GM12878 (cell line): ENCODE measurements around the gene DPM3.

Experiments
- BHLHE40 ChIP-seq, 2 experiments: fragments of 450-650 bp in 1 of 2; IDR thresholded peaks; 2 replicates each; pipeline ENCODE4 v1.6.1; 2011 to 2017; ENCODE audit warnings: low read depth in 2 of 2, borderline replicate concordance in 1 of 2, improper control_type of control experiment in 1 of 2, low read length in 1 of 2, mild to moderate bottlenecking in 1 of 2
- BRCA1 ChIP-seq: IDR thresholded peaks from 2 replicates; pipeline ENCODE4 v1.6.1; 2011; ENCODE audit warnings: low read depth, low read length, improper control_type of control experiment
- CBFB ChIP-seq: IDR thresholded peaks from 2 replicates; pipeline ENCODE4 v1.6.1; 2016; ENCODE audit warnings: antibody characterized with exemption, low read depth
- FOS ChIP-seq: IDR thresholded peaks from 3 replicates; pipeline ENCODE4 v1.6.1; 2011; ENCODE audit warnings: borderline replicate concordance; ENCODE audit not compliant: insufficient read length; ENCODE audit errors: extremely low read depth
- GABPA ChIP-seq: IDR thresholded peaks from 2 replicates; pipeline ENCODE4 v1.6.1; 2014; ENCODE audit warnings: antibody characterized with exemption, low read depth, mild to moderate bottlenecking, inconsistent platforms
- HCFC1 ChIP-seq: fragments of 150-350 bp; IDR thresholded peaks from 2 replicates; pipeline ENCODE4 v1.6.1; 2014; ENCODE audit warnings: low read length
- NFIC ChIP-seq: IDR thresholded peaks from 2 replicates; pipeline ENCODE4 v1.6.1; 2012; ENCODE audit warnings: low read depth, mild to moderate bottlenecking, inconsistent platforms, low read length, moderate library complexity
- POLR2A ChIP-seq: IDR thresholded peaks from 2 replicates; pipeline ENCODE4 v1.6.1; 2011; ENCODE audit warnings: low read depth, mild to moderate bottlenecking, low read length
- POLR2AphosphoS2 ChIP-seq: IDR thresholded peaks from 2 replicates; pipeline ENCODE4 v1.6.1; 2011; ENCODE audit warnings: low read depth, mild to moderate bottlenecking, low read length, improper control_type of control experiment, moderate library complexity
- POLR2AphosphoS5 ChIP-seq: IDR thresholded peaks from 2 replicates; pipeline ENCODE4 v1.6.1; 2011; ENCODE audit warnings: mild to moderate bottlenecking, low read length, inconsistent platforms
- RAD21 ChIP-seq: IDR thresholded peaks from 2 replicates; pipeline ENCODE4 v1.6.1; 2011; ENCODE audit warnings: mild to moderate bottlenecking, low read depth, low read length, moderate library complexity; ENCODE audit not compliant: insufficient read depth
- RCOR1 ChIP-seq: conservative IDR thresholded peaks from 2 replicates; pipeline ENCODE4 v1.6.1; 2012; ENCODE audit warnings: low read depth, low read length, improper control_type of control experiment

DNA sequence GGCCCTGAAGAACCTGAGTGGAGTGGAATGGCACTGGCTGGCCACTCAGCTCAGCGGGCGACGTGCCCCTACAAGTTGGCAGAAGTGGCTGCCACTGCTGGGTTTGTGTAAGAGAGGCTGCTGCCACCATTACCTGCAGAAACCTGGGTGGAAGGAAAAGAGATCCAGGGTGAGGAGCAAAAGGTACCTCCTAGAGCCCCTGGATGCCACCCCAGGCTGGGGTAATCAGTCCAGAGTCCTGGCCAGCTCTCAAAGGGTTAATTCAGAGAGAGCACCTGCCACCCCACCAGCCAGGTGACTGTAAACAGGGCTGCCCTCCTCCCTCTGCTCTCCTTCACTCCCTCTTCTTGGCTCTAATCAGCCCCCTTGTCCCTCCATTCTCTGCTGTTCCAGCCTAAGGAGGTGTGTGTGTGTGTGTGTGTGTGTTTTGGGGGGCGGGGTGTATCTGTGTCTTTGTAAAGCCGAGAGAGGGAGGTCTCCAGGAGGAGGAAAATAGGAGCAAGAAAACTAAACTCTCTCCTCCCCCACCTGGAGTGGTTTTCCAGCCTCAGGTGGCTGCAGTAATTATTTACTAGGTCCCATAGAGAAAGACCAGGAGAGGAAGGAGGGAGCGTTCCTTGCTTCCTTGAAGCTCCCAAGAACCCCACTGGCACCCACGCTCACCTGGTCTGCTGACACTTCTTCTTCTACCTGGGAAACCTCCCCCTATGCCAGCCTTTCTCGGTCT lies 45.9 kb upstream of the DPM3 start:
- TF ChIP-seq POLR2A (no peak), POLR2AphosphoS2 (no peak), RAD21 (no peak), FOS (no peak), CBFB (no peak), HCFC1 (no peak), BRCA1 (no peak), POLR2AphosphoS5 (no peak), GABPA (no peak), NFIC (no peak), BHLHE40 (IDR thresholded peaks at IDR 0.05; ENCODE audit: borderline replicate concordance in 1 of 2, low read depth in 2 of 2, low read length in 1 of 2) (no peak), RCOR1 (no peak)
